ENCODE data around the gene ZNF48. TPM values are rescaled to one million over a fixed set of nuclear protein-coding genes. Genes with fewer than 3 reads are reported as not detected.

Gene ZNF48
- polyA plus RNA-seq (ENCODE audit: insufficient read length in 12 of 12), result 10 to 100 TPM in 1 of 12 donors, 1 to 10 TPM in 10, not detected in 1; 4.6 to 26.2 (median 6.2) TPM
- long read RNA-seq, donor 1, transcript ZNF48-203 (3 exons, 912 nt), result major isoform, 7 of 7 reads
- long read RNA-seq, donor 1, partial matches to known transcripts, result 0 of 7 reads
- long read RNA-seq, donor 1, other reads (novel, unspliced or antisense), result 0 of 7 reads
- long read RNA-seq, donor 2, partial matches to known transcripts, result 0 of 6 reads
- long read RNA-seq, donor 2, other reads (novel, unspliced or antisense), result 0 of 6 reads
- long read RNA-seq, donor 3, partial matches to known transcripts, result 0 of 2 reads
- long read RNA-seq, donor 3, other reads (novel, unspliced or antisense), result 0 of 2 reads
- long read RNA-seq, donor 4, partial matches to known transcripts, result 0 of 2 reads
- long read RNA-seq, donor 4, other reads (novel, unspliced or antisense), result 0 of 2 reads
- long read RNA-seq, donor 5, partial matches to known transcripts, result 0 of 3 reads
- long read RNA-seq, donor 5, other reads (novel, unspliced or antisense), result 0 of 3 reads
- long read RNA-seq, donor 6, partial matches to known transcripts, result 0 of 4 reads
- long read RNA-seq, donor 6, other reads (novel, unspliced or antisense), result 0 of 4 reads
- long read RNA-seq, donor 7, partial matches to known transcripts, result 0 of 2 reads
- long read RNA-seq, donor 7, other reads (novel, unspliced or antisense), result 0 of 2 reads
- long read RNA-seq, donor 8, partial matches to known transcripts, result 0 of 1 reads
- long read RNA-seq, donor 8, other reads (novel, unspliced or antisense), result 0 of 1 reads
- long read RNA-seq, donor 9, partial matches to known transcripts, result 0 of 1 reads
- long read RNA-seq, donor 9, other reads (novel, unspliced or antisense), result 0 of 1 reads
- long read RNA-seq, donor 10, partial matches to known transcripts, result 0 of 3 reads
- long read RNA-seq, donor 10, other reads (novel, unspliced or antisense), result 0 of 3 reads
- long read RNA-seq, donor 11, partial matches to known transcripts, result 0 of 4 reads
- long read RNA-seq, donor 11, other reads (novel, unspliced or antisense), result 0 of 4 reads

DNA sequence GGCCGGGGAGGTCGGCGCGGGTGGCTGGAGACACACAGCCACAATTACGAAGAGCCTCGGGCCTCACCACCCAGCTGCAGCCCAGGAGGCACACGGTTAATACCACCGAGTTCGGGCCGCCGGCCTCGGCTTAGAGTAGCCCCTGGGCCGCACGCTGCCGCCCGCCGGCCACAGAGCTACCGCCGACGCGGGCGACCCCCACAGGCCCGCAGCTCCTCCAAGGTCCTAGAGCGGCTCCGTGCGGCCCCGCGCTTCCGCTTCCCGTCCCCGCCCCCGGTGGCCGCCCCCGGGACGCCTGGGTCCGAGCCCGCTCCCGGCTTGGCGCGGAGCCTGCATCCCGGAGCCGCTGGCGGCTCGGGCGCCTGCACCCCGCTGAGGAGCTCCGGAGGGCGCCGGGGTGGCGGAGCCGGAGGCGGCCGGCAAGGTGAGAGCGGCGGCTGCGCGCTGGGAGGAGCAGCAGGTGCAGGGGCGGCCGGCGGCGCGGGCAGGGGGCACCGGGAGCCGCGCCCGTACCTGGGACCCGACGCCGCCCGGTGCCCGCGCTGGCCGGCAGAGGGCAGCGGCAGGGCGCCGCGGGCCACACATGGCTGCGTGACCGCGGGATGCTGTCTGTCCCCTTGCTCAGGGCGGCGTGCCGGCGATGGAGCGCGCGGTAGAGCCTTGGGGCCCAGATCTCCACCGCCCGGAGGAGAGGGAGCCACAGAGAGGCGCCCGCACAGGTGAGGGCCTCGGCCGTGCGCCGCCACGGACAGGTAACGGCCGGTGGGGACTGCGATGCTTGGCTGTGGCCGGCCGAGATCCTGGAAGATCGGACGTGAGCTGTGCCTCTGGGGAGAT, at the start of gene ZNF48:
ZNF48 (plus strand) TSS at position 266 of the 837 bp plus-strand sequence; CDS start at position 641, 375 bp downstream.
- DNase-seq, result peak; percentile 92

DNA sequence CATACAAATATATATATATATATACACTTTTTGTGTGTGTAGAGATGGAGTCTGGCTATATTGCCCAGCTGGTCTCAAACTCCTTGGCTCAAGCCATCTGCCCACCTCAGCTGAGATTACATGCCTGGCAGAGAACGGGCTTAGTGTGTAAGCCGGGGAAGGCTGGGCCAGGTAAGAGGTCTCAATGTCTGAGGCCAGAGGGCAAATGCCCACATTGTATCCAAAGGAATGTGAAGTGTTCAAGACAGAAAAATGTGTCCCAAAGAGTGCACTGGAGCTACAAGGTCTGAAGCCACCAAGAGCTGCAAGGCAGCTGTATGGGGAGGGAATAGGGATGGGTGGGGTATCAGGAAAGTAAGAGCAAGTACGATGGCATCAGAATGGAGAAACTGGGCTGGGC, 48.9 kb upstream of the ZNF48 start:
- no peak for DNase-seq

- DNase-seq, result no peak
These were observed 47.1 kb upstream of the ZNF48 start for GRCh38 chr16:30348113-30348512.

DNA sequence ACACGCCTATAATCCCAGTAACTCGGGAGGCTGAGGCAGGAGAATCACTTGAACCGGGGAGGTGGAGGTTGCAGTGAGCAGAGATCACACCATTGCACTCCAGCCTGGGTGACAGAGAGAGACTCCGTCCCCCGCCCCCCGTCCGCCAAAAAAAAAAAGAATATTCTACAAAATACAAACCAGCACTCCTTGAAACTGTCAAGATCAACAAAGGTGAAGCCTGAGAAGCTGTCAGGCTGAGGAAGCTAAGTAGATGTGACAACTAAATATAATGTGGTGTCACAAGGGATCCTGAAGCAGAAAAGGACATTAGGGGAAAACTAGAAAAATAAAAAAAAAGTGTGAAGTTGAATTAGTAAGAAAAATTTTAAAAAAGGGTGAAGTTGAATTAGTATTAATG, 46.3 kb upstream of the ZNF48 start:
- DNase-seq, result no peak

- DNase-seq, result no peak
These were observed 45.5 kb upstream of the ZNF48 start for GRCh38 chr16:30349675-30350074.

- DNase-seq, result no peak
These were observed 44.9 kb upstream of the ZNF48 start for GRCh38 chr16:30350134-30350871.

- DNase-seq, result no peak
These were observed 44.2 kb upstream of the ZNF48 start for GRCh38 chr16:30351001-30351441.

GRCh38 chr16:30351586-30352419, 43.4 kb upstream of the ZNF48 start:
- DNase-seq, result peak; percentile 40

- no peak for DNase-seq
These were observed 42.5 kb upstream of the ZNF48 start for GRCh38 chr16:30352488-30353401.

GRCh38 chr16:30353438-30354129, 41.6 kb upstream of the ZNF48 start:
- DNase-seq, result no peak

DNA sequence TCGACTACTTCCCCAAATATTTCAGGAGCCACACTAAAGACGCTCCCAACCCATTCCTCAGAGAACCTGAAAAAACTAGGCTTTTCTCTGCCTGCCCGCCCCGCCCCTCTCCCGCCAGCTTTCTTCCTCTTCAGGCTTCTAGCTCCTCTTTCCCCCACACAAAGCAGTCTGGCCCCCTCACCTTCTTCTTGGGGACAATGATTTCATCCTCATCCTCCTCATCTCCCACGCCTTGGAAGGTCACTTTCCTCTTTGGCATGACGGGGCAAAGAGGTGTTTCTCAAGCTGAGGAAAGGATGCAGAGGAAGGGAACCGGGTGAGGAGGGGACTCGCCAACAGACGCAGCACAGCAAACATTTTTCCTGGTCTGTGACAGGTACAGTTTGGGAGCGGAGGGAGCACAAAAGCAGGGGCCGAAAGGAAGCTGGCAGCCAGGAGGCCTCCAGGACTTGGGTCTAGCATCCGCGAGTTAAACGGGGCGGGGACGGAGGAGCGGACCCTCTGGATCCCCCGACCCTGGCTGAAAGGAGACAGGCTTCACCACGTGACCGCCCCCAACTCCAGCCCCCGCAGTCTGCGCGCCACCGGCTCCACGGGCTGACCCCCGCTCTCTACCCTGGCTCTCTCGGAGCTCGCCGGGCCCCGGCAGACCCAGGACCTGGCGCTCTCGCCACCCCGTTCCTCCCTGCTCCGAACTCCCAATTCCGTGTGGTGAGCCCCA, 40.6 kb upstream of the ZNF48 start:
- DNase-seq, result no peak

DNA sequence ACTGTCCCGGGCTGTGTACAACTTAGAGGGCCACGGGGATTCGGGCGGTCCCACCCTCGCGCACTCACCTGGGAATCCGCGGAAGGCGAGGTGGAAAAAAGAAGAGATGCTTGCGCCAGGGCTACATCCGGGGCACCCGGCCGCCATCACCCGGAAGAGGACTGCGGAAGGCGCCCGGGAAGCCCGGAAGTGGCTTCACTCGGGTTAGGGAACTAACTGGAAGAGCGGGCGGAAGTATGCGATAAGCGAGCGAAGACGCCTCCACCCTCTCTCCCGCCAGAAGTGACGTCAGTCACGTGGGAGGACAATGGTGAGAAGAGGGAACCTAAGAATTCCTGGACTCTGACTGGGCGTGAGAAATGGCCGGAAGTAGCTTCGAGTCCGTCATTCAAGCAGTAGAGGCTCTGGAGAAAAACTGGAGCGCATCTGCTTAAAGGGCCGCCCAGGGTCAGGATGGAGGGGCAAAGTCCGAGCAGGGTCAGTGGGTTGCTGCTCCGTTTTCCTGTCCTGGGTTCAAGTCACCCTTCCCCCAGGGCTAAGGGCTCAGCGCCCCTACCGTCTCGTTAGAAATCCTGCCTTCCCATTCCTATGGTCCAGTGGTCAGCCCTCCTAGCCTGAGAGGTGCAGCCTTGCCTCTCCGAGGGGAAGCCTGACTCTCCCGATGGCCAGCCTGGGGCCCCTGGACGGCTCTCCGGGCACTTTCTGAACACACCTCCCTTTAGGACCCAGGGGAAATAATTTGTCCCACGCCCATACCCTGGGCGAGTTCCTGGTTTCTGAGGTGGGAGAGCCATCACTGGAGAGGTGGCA, 39.9 kb upstream of the ZNF48 start, which contains the start of gene CD2BP2:
CD2BP2 (minus strand) TSS at position 165 of the 810 bp plus-strand sequence. CDS start 627 bp downstream, outside the sequence.
- peak; percentile 100 for DNase-seq

DNA sequence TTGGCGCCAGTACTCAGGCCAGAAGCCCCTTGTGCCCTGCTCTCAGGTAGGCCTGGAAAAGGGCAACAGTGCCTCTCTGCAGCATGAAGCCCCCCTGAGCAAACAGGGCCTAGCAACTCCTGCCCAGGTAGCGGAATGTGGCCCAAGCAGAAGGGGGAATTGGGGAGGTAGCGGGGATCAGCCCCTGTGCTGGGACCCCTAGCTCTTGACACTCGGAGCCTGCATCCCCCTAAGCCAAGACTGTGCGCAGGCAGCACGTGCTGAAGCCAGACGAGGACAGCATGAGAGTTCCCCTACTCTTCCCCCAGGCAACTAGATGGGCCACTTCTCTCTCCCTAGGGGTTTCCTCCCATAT, 39.3 kb upstream of the ZNF48 start:
- DNase-seq, result no peak

DNA sequence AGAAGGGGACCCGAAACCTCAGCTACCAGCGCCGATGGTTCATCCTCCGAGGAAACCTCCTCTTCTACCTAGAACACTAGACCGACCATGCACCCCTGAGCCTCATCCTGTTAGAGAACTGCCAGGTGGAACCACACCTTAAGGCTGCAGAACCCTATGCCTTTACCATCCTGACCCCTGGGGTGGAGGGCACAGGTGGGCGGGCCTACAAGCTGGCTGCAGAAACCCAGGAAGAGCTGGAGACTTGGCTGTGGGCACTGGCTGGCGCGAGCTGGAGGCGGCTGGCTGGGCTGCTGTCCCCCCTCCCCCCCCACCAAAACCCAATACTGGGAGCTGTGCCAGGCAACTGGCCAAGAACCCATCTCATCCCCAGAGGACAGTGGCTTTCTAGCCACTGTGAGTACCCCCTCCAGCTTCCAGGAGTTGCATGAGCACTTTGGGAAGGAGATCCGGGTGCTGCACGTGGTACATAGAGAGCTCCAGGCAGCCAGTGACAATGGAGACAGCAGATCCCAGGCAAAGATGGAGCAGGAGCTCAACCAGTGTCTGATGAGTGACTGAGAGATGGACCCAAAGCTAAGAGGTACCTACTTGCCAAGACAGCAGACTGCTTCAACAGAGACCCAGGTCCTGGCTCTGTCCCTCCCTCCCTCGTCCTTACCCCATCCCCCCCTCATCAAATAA, 38.7 kb upstream of the ZNF48 start:
- DNase-seq, result no peak

GRCh38 chr16:30357085-30357714, 38.0 kb upstream of the ZNF48 start:
- DNase-seq, result no peak

Measured in muscle of arm (tissue), 14 donors.